Esophagus squamous epithelium (tissue), 4 donors: ENCODE measurements around the gene C5orf52.

Experiments used
- POLR2A ChIP-seq, 4 donors: fragments of 450-650 bp; IDR thresholded peaks; one replicate each; pipeline ENCODE4 v1.6.1; 2017; ENCODE audit warnings: antibody characterized with exemption in 4 of 4, mild to moderate bottlenecking in 4 of 4, moderate library complexity in 3 of 4
- TF ChIP-seq, protein P1 (sequence below), 6 experiments: fragments of 450-650 bp in 4 of 6; fragments of 200-600 bp in 2 of 6; sonication (generic) in 2 of 6; IDR thresholded peaks; one replicate each; pipeline ENCODE4 v1.5.1; 2016 to 2019; ENCODE audit warnings: antibody characterized with exemption in 6 of 6, mild to moderate bottlenecking in 4 of 6, moderate library complexity in 4 of 6

DNA sequence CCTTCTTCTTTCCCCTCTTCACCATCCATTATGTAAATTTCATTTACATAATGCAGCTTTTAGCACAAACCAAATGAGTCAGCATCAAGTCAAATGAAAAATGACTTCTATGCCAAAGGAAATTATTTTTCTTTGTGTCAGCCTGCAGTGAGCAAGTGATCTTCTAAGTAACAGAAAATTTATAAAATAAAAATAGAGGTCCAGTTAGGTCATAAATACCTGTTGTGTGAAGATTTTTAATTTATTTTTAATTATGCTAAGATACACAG is 43.2 kb downstream of the C5orf52 start:
- TF ChIP-seq, protein P1, sequence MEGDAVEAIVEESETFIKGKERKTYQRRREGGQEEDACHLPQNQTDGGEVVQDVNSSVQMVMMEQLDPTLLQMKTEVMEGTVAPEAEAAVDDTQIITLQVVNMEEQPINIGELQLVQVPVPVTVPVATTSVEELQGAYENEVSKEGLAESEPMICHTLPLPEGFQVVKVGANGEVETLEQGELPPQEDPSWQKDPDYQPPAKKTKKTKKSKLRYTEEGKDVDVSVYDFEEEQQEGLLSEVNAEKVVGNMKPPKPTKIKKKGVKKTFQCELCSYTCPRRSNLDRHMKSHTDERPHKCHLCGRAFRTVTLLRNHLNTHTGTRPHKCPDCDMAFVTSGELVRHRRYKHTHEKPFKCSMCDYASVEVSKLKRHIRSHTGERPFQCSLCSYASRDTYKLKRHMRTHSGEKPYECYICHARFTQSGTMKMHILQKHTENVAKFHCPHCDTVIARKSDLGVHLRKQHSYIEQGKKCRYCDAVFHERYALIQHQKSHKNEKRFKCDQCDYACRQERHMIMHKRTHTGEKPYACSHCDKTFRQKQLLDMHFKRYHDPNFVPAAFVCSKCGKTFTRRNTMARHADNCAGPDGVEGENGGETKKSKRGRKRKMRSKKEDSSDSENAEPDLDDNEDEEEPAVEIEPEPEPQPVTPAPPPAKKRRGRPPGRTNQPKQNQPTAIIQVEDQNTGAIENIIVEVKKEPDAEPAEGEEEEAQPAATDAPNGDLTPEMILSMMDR (IDR thresholded peaks at IDR 0.05) = no peak
- TF ChIP-seq POLR2A (IDR thresholded peaks at IDR 0.05) = no peak
